HepG2 (cell line): ENCODE measurements around the gene NMNAT1. TPM values are rescaled to one million over a fixed set of nuclear protein-coding genes. Genes with fewer than 3 reads are reported as not detected.
A peak's percentile ranks its signal among the peaks of the same experiment; 100 is the strongest.

Experiments
- FOXA1 ChIP-seq, 2 experiments: fragments of 450-650 bp in 1 of 2; sonication (generic) in 1 of 2; formaldehyde crosslinking in 1 of 2; IDR thresholded peaks; 2 replicates each; pipeline versions ENCODE4 v1.4.0 to v1.6.1; 2016 to 2020; ENCODE audit warnings: missing genetic modification reagents in 1 of 2
- MAFG ChIP-seq: sonication (generic); formaldehyde crosslinking; IDR thresholded peaks from 2 replicates; pipeline ENCODE4 v1.5.1; 2020; ENCODE audit warnings: mild to moderate bottlenecking, missing genetic modification reagents
- PCBP1 ChIP-seq: fragments of 200-400 bp; formaldehyde crosslinking; IDR thresholded peaks from 2 replicates; pipeline ENCODE4 v1.6.1; 2017; ENCODE audit warnings: mild to moderate bottlenecking, low read depth, low read length, borderline replicate concordance
- PRPF4 ChIP-seq: fragments of 200-400 bp; formaldehyde crosslinking; IDR thresholded peaks from 2 replicates; pipeline ENCODE4 v1.6.1; 2016; ENCODE audit warnings: low read length, low read depth; ENCODE audit not compliant: poor library complexity, severe bottlenecking
- TP53 ChIP-seq: sonication (generic); formaldehyde crosslinking; conservative IDR thresholded peaks from 2 replicates; pipeline ENCODE4 v1.4.0; 2020; ENCODE audit warnings: missing genetic modification reagents
- ZFX ChIP-seq: sonication (generic); formaldehyde crosslinking; IDR thresholded peaks from 2 replicates; pipeline ENCODE4 v1.4.0; 2020; ENCODE audit warnings: mild to moderate bottlenecking, low read depth, missing genetic modification reagents, moderate library complexity
- ZNF468 ChIP-seq: sonication (generic); formaldehyde crosslinking; IDR thresholded peaks from 2 replicates; pipeline ENCODE4 v1.8.0; 2022; ENCODE audit warnings: mild to moderate bottlenecking, moderate library complexity, missing genetic modification reagents
- ZNF615 ChIP-seq: sonication (generic); formaldehyde crosslinking; IDR thresholded peaks from 2 replicates; pipeline ENCODE4 v1.5.0; 2020; ENCODE audit warnings: mild to moderate bottlenecking, missing genetic modification reagents, borderline replicate concordance
- polyA plus RNA-seq, 8 experiments: library from polyadenylated mRNA; depleted of rRNA in 3 of 8; stranded (reverse) in 7 of 8; unstranded in 1 of 8; fragments of >200 nt; fragmentation: Illumina TruSeq in 4 of 8; extraction: Trizol in 4 of 8; gene quantifications; 2 replicates each; pipeline versions ENCODE4 v1.2.1 to v1.2.3, GENCODE V29; 2011 to 2016; ENCODE audit warnings: low read depth in 4 of 8, missing spikeins in 1 of 8, mixed read lengths in 1 of 8; ENCODE audit not compliant: insufficient read depth in 1 of 8
- total RNA-seq, 5 experiments: library from RNA; depleted of rRNA; stranded (reverse); fragments of >200 nt; fragmentation: Illumina TruSeq; extraction: Trizol; gene quantifications; 2 replicates each; pipeline ENCODE4 v1.2.3, GENCODE V29; 2016; ENCODE audit warnings: low read depth in 1 of 5
- TF ChIP-seq, protein P1 (sequence below): IDR thresholded peaks from 2 replicates; pipeline ENCODE4 v1.6.1; 2016; ENCODE audit warnings: mild to moderate bottlenecking
- TF ChIP-seq, protein P2 (sequence below): sonication (generic); formaldehyde crosslinking; IDR thresholded peaks from 2 replicates; pipeline ENCODE4 v1.4.0; 2020; ENCODE audit warnings: missing genetic modification reagents
- TF ChIP-seq, protein P3 (sequence below): sonication (generic); formaldehyde crosslinking; IDR thresholded peaks from 2 replicates; pipeline ENCODE4 v1.8.1; 2023; ENCODE audit warnings: missing genetic modification reagents, inconsistent platforms, borderline replicate concordance
- TF ChIP-seq, protein P4 (sequence below): sonication (generic); formaldehyde crosslinking; IDR thresholded peaks from 2 replicates; pipeline ENCODE4 v1.5.1; 2020; ENCODE audit warnings: missing genetic modification reagents, mild to moderate bottlenecking, borderline replicate concordance
- TF ChIP-seq, protein P5 (sequence below): sonication (generic); formaldehyde crosslinking; IDR thresholded peaks from 2 replicates; pipeline ENCODE4 v1.5.0; 2020; ENCODE audit warnings: mild to moderate bottlenecking, missing genetic modification reagents
- TF ChIP-seq, protein P6 (sequence below): IDR thresholded peaks from 2 replicates; pipeline ENCODE4 v1.4.0; 2020; ENCODE audit warnings: mild to moderate bottlenecking, missing genetic modification reagents

NMNAT1 gene
- total and polyA plus RNA-seq, 2 of the 13 experiments (the other 11 are each of a cell fraction or from before 2014, with no cell fraction given) = 5.6 to 12.2 TPM

DNA sequence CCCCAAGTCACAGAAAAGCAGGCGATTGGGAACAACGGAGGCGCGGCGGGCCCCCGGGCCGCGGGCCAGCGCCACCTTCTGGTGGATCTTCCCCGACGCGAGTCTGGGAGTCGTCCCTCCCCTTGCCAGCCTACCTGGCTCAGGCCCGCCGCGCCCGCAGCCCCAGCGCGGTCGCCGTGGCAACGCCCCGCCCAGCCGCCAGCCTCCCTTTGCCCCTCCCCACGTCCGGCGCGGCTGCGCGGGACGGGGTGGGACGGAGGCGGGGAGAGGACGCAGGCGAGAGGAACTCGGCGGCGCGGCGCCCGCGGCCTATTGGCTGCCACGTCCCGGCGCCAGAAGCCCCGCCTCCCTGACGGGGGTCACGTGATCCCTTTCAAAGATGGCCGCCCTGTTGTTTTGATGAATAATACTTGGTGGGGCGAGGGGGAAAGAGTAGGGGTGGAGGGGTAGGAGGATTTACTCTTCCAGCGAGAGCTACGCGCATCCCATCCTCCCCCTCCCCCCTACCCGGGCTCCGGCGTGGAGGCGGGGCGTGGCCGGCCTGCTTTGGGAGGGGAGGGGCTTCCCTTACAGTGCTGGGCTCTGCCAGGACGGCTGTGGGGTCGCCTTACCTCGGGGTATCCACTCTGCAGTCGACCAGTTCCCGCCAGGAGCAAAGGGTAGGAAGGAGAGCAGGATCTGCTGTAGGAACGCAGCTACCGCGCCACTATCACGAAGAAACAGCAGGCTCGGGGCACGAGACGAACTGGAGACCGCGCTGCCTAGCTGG, 89.5 kb downstream of the NMNAT1 start, which contains the start of gene UBE4B (continued):
- TF ChIP-seq, protein P1, sequence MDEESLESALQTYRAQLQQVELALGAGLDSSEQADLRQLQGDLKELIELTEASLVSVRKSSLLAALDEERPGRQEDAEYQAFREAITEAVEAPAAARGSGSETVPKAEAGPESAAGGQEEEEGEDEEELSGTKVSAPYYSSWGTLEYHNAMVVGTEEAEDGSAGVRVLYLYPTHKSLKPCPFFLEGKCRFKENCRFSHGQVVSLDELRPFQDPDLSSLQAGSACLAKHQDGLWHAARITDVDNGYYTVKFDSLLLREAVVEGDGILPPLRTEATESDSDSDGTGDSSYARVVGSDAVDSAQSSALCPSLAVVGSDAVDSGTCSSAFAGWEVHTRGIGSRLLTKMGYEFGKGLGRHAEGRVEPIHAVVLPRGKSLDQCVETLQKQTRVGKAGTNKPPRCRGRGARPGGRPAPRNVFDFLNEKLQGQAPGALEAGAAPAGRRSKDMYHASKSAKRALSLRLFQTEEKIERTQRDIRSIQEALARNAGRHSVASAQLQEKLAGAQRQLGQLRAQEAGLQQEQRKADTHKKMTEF (CRISPR knock-in tag) = peak; percentile 48
- TF ChIP-seq PRPF4 (no peak), TP53 (CRISPR knock-in tag) (no peak), ZNF615 (CRISPR knock-in tag) (no peak), ZNF468 (no peak), PCBP1 (0 out of 2 replicates have a peak, but pooled peaks have one; percentile 63), ZFX (CRISPR knock-in tag) (peak; percentile 77), MAFG (CRISPR knock-in tag) (no peak), FOXA1 (IDR thresholded peaks at IDR 0.05) (no peak), FOXA1 (CRISPR knock-in tag; IDR thresholded peaks at IDR 0.05) (no peak)
- TF ChIP-seq, protein P2, sequence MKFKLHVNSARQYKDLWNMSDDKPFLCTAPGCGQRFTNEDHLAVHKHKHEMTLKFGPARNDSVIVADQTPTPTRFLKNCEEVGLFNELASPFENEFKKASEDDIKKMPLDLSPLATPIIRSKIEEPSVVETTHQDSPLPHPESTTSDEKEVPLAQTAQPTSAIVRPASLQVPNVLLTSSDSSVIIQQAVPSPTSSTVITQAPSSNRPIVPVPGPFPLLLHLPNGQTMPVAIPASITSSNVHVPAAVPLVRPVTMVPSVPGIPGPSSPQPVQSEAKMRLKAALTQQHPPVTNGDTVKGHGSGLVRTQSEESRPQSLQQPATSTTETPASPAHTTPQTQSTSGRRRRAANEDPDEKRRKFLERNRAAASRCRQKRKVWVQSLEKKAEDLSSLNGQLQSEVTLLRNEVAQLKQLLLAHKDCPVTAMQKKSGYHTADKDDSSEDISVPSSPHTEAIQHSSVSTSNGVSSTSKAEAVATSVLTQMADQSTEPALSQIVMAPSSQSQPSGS (CRISPR knock-in tag) = peak; percentile 39; the same call in 1 of the 2 replicates
- TF ChIP-seq, protein P3, sequence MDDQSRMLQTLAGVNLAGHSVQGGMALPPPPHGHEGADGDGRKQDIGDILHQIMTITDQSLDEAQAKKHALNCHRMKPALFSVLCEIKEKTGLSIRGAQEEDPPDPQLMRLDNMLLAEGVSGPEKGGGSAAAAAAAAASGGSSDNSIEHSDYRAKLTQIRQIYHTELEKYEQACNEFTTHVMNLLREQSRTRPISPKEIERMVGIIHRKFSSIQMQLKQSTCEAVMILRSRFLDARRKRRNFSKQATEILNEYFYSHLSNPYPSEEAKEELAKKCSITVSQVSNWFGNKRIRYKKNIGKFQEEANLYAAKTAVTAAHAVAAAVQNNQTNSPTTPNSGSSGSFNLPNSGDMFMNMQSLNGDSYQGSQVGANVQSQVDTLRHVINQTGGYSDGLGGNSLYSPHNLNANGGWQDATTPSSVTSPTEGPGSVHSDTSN (CRISPR knock-in tag) = no peak
- TF ChIP-seq, protein P4, sequence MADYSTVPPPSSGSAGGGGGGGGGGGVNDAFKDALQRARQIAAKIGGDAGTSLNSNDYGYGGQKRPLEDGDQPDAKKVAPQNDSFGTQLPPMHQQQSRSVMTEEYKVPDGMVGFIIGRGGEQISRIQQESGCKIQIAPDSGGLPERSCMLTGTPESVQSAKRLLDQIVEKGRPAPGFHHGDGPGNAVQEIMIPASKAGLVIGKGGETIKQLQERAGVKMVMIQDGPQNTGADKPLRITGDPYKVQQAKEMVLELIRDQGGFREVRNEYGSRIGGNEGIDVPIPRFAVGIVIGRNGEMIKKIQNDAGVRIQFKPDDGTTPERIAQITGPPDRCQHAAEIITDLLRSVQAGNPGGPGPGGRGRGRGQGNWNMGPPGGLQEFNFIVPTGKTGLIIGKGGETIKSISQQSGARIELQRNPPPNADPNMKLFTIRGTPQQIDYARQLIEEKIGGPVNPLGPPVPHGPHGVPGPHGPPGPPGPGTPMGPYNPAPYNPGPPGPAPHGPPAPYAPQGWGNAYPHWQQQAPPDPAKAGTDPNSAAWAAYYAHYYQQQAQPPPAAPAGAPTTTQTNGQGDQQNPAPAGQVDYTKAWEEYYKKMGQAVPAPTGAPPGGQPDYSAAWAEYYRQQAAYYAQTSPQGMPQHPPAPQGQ = no peak
- TF ChIP-seq, protein P5, sequence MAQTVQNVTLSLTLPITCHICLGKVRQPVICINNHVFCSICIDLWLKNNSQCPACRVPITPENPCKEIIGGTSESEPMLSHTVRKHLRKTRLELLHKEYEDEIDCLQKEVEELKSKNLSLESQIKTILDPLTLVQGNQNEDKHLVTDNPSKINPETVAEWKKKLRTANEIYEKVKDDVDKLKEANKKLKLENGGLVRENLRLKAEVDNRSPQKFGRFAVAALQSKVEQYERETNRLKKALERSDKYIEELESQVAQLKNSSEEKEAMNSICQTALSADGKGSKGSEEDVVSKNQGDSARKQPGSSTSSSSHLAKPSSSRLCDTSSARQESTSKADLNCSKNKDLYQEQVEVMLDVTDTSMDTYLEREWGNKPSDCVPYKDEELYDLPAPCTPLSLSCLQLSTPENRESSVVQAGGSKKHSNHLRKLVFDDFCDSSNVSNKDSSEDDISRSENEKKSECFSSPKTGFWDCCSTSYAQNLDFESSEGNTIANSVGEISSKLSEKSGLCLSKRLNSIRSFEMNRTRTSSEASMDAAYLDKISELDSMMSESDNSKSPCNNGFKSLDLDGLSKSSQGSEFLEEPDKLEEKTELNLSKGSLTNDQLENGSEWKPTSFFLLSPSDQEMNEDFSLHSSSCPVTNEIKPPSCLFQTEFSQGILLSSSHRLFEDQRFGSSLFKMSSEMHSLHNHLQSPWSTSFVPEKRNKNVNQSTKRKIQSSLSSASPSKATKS (CRISPR knock-in tag) = no peak
- TF ChIP-seq, protein P6, sequence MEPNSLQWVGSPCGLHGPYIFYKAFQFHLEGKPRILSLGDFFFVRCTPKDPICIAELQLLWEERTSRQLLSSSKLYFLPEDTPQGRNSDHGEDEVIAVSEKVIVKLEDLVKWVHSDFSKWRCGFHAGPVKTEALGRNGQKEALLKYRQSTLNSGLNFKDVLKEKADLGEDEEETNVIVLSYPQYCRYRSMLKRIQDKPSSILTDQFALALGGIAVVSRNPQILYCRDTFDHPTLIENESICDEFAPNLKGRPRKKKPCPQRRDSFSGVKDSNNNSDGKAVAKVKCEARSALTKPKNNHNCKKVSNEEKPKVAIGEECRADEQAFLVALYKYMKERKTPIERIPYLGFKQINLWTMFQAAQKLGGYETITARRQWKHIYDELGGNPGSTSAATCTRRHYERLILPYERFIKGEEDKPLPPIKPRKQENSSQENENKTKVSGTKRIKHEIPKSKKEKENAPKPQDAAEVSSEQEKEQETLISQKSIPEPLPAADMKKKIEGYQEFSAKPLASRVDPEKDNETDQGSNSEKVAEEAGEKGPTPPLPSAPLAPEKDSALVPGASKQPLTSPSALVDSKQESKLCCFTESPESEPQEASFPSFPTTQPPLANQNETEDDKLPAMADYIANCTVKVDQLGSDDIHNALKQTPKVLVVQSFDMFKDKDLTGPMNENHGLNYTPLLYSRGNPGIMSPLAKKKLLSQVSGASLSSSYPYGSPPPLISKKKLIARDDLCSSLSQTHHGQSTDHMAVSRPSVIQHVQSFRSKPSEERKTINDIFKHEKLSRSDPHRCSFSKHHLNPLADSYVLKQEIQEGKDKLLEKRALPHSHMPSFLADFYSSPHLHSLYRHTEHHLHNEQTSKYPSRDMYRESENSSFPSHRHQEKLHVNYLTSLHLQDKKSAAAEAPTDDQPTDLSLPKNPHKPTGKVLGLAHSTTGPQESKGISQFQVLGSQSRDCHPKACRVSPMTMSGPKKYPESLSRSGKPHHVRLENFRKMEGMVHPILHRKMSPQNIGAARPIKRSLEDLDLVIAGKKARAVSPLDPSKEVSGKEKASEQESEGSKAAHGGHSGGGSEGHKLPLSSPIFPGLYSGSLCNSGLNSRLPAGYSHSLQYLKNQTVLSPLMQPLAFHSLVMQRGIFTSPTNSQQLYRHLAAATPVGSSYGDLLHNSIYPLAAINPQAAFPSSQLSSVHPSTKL = peak; percentile 21; the same call in 1 of the 2 replicates
